Nucleus accumbens (tissue), 56 donors: Measurements from ENCODE around the gene ATAD3B.
"Not testable (repeated sequence)": the region's sequence is repeated elsewhere in the genome, so short reads cannot be mapped to it uniquely, and the experiment has no call there.

Source experiments
- DNase-seq, 56 donors: peaks; one replicate each; lab custom pipeline; 2025; lab: John Stamatoyannopoulos, UW

ATAD3B gene

DNA sequence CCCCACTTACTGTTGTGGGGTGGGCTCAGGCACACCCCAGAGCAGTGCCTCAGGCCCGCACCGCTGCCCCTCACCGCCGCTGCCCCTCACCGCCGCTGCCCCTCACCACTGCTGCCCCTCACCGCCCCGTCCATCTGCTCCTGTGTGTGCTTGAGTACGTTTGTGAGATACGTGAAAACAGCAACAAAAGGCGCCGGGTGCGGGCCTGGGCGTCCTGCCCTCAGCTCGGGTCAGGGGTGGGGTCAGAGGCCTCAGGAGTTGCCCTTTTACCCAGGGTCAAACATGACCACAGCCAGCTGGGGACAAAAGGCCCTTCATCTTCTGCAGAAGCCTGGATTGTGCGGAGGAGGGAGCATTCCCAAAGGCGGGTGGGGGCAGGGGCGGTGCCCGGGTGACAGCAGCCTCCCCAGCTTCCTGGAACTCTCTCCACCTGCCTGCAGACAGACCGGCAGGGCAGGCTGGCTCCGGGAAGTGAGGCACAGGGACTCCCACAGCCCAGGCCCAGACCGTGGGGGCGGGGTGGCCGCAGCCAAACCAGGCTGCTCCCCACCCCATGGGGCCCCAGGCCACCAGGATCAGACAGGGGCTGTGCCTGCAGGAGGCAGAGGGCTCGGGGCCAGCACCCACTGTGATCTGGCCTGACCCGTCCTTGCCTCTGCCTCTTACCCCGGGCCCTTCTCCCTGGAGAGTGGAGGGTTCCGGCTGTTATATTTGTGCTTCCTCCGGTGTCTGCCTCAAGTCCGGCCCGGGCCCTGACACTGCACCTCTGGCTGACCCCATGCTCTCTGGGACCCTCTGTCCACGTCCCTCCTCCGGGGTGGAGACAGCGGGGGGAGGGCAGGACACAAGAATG, 38.4 kb upstream of the ATAD3B start:
- DNase-seq = peak in 52 of 56 donors; percentile 31 to 90 (median 75)

DNA sequence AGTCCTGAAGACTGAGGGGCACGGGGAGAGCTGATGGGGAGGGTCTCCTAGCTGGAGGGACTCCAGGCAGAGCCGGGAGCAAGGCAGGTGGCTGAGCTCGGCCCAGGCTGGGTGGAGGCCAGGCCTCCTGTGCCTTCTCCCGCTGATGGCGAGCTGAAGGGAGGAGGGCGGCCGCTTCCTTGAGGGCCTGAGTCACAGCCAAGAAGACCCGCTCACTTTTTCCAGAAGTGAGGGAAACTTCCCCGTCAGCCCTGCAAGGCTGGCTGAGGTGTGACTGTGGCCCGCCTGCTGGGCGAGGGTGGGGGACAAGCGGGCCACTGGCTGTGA, 37.8 kb upstream of the ATAD3B start:
- DNase-seq = peak in 4 of 56 donors; percentile 43 to 64 (median 53)

DNA sequence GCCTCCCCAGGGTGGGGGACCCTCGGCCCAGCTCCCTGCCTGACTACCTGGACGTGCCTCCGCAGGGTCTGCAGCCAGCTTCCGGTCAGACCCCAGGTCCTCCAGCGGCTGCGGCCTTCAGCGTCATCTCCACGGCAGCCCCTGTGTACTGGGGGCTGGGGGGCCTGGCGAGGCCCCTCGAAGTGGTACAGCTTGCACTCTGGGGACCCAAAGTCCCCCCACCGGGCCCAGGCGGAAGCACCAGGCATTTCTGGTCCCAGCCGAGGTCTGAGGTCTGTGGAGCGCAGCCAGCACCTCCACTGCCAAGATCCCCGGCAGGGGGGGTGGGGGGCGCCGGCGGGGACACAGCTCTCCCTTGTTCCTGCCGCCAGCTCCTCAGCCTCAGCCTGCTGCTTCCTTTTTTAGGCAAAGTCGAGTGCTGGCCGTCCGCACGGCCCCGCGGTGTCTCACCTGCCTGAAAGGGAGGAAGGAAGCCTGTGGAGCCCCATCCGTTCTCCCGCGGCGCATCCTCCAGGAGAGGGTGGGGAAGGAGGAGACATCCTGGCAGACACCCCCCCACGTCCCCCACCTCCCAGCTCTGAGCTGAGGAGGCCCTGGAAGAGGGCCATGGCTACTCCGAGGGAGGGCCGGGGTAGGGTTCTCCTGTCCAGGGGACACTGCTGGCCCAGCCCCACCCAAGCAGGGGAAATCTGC, 37.3 kb upstream of the ATAD3B start:
- DNase-seq = peak in 52 of 56 donors; percentile 32 to 86 (median 72)

DNA sequence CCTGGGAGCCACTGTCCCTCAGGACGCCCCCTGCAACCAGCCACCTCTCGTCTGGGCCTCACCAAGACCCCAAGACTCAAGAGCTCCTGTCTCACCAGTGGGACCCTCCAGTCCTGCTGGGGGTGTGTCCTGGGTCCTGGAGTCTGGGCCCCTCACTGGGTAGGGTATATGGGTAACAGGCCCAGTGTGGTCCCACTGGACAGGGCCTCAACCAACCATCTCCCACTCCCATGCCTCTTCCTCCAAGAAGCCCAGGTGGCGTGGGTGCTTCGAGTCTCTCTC, 36.8 kb upstream of the ATAD3B start:
- DNase-seq = no peak

DNA sequence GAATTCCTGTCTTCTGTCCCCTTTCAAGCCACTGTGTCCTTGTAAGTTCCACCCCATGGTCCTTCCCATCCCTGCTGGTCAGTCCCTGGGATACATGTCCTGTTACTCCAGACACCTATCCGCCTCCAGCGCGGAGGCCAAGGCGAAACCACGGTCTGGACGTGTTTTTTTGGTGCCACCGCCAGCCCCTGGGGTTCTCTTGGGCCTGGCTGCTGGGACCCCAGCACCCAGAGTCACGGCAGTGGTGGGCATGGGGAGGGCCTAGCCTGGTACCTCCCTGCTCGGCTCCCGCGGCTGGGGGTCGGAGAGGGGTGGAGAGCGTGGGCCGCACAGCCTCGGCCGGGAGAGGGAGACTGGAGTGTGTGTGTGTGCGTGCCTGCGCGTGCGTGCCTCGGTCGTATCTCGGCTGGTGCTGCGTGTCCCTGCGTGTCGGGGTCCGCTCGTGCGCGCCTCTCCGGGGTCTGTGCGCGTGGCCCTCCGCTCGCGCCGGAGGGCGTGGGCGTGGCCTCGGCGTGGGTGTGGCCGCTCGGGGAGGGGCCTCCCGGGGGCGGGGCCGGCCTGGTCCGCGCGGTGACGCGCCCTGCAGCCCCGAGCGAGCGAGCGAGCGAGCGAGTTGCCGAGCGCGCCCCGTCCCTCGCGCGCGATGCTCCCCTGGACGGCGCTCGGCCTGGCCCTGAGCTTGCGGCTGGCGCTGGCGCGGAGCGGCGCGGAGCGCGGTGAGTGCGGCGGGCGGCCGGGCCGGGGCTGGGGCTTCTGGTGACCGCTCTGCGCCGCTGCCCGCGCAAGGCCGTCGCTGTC, 36.3 kb upstream of the ATAD3B start, which contains the start of gene VWA1:
VWA1 (plus strand) TSS at position 585 of the 798 bp plus-strand sequence; CDS start at position 644, 59 bp downstream.
- peak in 44 of 56 donors; percentile 29 to 85 (median 62) for DNase-seq

DNA sequence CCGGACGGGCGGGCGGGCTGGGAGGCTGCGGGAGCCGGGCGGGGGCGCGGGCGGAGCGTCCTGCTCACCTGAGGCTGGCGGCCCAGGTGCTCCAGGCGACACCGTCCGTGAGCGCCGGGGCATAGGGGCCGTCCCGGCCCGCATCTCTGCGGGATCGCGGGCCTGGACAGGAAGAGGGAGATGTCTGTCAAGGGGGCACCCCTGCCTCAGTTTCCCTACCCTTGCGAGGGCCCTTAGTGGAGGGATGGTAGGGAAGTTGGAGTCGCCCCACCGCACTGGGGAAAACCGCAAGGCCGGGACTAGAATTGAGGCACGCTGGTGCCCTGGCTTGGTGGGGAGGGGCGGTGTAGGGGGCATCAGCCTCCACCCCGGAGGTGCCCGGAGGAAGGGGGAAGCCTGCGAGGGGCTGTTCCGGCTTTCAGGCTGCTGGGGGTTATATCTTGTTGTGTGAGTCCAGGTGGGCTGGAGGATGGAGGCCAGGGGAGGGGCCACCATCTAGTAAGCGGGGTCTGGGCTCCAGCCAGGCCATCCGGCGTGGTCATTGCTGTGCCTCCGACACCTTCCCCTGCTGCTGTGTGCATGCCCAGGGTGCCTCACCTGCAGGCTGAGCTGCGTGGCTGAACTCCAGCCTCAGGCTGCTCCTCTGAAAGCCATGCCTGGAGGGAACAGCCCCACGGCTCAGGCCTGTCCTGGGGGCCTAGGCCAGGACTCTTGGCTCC, 35.5 kb upstream of the ATAD3B start:
- no peak for DNase-seq

DNA sequence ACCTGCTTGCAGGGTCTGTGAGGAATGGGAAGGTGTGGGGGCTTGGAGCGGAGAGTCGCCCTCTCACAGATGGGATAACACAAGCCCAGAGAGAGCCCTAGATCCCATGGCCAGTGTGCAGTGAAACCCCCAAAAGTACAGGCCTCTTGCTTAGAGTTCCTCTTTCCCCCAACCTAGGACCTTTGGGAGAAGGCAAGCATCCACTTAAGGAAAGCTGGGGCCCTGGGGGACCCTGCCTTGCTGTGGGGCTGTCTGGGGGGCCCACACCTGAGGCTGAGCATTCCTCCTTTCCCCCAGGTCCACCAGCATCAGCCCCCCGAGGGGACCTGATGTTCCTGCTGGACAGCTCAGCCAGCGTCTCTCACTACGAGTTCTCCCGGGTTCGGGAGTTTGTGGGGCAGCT, 34.9 kb upstream of the ATAD3B start:
- no peak for DNase-seq

DNA sequence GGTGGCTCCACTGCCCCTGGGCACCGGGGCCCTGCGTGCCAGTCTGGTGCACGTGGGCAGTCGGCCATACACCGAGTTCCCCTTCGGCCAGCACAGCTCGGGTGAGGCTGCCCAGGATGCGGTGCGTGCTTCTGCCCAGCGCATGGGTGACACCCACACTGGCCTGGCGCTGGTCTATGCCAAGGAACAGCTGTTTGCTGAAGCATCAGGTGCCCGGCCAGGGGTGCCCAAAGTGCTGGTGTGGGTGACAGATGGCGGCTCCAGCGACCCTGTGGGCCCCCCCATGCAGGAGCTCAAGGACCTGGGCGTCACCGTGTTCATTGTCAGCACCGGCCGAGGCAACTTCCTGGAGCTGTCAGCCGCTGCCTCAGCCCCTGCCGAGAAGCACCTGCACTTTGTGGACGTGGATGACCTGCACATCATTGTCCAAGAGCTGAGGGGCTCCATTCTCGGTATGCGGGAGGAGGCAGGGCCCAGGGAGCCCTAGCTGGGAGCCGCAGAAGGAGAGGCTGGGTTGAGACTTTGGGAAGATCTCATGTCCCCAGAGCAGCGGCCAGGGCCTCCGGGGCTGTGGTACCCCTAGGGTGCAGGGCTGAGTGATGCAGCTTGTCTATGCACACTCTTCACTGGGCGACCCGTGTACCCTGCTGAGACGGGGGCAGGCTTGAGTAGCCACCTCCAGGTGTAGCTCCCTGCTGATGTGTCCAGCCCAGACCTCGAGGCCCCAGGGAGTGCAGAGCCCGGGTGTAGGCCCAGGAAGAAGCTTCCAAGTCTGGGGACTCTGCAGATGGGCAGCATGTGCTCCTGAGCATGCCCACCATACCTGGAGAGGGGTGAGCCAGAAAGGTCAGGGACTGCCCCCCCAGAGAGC, 34.3 kb upstream of the ATAD3B start:
- no peak for DNase-seq

DNA sequence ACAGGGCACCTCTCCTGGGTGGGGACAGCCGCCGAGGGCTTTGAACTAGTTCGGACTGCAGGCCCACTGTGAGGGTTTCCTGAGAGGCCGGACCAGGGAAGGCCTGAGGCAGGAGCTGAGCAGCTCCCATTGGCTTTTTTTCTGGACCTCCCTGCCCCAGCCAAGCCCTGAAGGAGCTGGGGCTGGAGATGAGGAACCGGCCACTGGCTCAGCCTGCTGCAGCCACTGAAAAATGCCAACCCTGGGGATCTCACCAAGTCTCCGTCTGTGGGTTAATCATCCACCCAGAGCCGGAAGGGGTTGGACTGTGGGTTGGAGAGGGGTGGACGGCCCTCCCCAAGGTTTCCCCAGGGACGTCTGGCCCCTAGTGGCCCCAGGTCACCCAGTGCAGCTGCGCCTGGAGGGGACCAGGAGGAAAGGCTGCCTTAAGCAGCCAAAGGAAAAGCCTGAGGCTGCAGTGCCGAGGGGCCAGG, 33.6 kb upstream of the ATAD3B start:
- DNase-seq = no peak

DNA sequence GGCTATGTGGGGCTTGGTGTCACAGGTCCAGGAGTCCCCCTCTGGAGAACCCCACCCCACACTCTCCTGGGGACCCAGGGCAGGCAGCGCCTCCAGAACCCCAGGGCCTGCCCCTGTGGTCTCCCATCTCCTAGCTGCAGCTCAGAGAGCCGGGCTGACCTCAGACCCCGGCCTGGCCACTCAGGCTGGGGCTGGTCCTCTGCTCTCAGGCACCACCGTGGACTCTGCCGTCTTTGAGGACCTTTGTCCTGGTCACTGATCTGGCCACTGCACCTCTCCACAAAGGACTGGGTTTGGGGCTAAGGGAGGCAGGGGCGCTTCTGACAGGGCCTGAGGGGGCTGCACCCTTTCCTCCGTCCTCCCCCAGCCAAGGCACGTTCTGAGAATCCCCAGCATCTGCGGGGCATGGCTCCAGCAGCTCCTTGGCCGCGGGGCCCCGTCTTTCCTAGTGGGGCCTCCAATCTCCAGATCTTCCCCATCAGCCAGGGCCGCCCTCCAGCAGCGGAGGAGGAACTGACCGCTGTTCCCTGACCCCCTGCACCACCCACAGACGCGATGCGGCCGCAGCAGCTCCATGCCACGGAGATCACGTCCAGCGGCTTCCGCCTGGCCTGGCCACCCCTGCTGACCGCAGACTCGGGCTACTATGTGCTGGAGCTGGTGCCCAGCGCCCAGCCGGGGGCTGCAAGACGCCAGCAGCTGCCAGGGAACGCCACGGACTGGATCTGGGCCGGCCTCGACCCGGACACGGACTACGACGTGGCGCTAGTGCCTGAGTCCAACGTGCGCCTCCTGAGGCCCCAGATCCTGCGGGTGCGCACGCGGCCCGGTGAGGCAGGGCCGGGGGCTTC, 32.8 kb upstream of the ATAD3B start:
- DNase-seq = no peak

DNA sequence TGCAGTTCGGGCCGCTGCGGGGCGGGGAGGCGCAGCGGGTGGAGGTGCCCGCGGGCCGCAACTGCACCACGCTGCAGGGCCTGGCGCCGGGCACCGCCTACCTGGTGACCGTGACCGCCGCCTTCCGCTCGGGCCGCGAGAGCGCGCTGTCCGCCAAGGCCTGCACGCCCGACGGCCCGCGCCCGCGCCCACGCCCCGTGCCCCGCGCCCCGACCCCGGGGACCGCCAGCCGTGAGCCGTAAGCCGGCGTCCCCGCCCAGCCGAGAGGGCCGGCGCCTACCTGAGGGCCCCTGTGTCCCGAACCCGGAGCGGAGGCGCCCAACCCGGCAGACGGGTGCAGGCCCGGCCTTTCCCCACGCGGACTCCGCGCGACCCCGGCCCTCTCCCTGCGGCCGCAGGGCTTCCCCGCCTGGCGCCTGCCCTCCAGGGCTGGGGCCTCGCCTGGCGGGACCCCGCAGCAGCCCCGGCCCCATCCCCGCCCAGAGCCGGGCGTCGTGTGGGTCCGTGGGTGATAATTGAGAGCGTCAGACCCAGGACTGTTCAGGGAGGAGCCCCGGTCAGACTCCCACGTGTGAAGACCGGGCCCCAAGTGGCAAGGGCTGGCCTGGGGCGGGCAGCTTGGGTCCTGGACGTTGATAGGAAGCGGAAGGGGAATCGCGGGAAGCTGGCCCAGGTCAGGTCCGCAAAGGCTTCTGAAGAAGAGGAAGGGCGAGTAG, 31.9 kb upstream of the ATAD3B start:
- DNase-seq = no peak

DNA sequence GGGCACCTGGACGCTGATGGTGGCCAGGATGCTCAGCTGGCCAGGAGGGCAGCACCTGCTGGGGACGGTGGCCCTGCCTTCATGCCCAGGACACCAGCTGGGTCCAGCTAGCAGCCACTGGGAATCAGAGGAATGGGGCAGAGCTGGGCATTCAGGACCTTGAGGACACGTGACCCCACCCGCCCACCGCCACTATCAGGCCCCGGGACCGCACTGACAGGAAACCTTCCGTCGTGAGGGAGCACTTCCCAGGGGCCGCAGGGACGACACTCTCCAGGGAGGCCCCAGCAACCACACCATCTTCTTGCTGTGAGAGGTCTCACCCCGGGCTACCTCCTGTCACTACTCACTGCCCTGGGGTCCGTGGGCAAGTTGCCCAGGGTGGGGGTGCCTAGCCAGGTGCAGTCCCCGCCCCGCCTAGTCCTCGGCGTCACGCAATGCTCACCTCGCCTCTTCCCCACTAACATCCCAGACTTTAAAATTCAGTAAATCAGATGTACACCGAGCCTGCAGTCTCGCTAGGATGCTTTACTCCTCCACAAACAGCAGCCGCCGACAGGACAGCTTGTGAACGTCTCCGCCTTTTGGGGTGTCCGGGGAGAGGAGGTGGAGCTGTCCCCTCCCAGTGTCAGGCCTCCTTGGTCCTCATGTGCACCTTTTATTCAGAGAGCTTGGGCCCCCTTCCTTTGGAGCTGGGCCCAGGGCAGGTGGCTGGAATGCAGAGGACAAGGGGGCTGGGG, 31.1 kb upstream of the ATAD3B start:
- peak in 2 of 56 donors; percentile 17 to 18 for DNase-seq

DNA sequence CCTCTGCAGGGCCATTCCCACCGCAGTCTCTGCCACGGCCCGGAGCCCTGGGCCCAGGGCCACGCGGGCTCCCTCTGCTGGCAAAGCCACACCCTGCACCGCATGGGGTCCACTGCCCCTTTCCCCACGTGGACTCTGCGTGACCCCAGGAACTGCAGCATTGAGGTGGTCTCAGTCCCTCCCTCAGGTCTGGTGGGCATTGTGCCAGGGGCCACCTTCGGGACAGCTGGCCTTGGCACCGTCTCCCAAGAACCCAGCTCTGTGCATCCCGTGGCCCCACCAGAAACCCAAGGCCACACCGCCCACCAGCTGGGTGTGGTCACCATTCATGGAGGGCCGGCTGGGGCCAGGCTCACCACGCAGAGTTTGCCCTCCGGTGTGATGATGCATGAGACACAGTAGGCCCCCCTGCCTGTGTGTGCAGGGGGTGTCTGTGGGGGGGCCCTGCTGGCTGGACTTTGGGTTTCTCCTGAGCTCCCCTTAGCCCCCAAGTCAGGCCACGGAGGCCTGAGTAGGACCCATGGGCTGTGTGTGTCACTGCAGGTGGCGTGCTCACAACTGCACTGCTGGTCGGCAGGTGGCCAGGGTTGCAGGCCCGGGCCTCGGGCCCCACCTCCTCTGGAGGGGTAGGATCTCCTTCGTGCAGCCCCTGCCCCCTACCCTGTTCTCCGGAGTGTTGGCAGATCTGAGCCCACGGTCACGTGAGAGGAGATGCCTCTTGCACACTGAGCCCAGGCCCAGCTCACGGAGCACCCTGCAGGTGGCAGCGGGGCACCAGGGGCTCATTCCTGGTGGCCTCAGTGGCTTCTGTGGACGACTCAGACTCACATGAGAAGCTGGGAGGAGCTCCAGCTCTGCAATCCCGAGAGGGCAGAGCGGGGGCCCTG, 30.3 kb upstream of the ATAD3B start:
- peak in 19 of 56 donors; percentile 8 to 72 (median 33) for DNase-seq

DNA sequence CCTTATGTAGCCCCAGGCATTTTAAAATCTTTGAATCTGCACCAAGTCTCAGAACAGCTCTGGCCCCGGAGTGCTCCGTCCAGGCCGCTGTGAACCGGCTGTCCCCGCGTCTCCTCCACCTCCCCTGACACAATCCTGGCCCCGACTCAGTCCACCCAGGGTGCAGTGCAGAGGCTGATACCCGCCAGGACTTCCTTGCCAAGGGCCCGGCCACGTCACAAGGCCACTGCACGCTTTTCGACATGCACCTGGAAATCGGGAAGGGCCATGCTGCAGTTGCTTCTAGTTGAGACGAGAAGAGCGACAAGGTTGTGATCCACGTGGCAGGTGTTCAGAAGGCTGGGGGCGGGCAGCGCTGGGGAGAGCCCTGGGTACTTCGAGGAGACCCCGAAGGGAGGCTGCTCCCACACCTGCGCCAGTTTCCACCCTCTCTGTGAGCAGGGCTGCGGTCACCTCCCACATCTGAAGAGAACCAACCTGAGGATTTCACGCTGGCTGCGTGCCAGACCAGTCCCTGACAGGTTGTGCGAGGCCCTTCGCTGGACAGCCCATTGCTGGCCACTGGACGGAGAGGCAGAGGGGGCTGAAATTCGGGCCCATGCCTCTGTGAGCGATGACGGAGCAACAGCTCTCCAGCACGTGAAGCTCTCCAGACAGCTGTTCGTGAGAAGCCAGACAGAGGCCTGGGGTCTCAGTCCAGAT, 29.3 kb upstream of the ATAD3B start:
- DNase-seq = no peak

DNA sequence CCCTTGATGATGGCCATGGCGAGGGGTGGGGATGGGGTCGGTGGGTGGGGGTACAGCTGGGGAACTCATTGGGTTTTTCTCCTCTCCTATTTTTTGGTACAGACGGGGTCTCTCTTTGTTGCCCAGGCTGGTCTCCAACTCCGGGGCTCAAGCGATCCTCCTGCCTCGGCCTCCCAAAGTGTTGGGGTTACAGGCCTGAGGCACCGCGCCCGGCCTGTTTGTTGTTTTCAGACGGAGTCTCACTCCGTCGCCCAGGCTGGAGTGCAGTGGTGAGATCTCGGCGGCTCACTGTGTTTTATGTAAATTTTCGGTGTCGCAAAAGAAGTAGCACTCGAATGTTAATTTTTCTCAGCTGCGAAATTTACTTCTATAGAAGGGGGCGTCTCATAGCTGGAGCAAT, 24.9 kb upstream of the ATAD3B start:
- DNase-seq = not testable (repeated sequence)
